Stimulated activated CD8-positive, alpha-beta memory T cell treated with anti-CD3 and anti-CD28 coated beads, Interleukin-15, amount 100 ng/mL, for 48 hours (primary cell): ENCODE data around the gene RUNX1.

Source experiments
- DNase-seq, 2 donors: peaks; one replicate each; pipeline ENCODE4 v3.0.0-alpha.2; 2020; ENCODE audit warnings: low read depth in 2 of 2

RUNX1 gene

GRCh38 chr21:34881839-34882371 is 167.2 kb downstream of the RUNX1 start:
- DNase-seq, result no peak

- DNase-seq, result no peak
These were observed 167.7 kb downstream of the RUNX1 start for GRCh38 chr21:34881421-34881820.

- no peak for DNase-seq
These were observed 168.7 kb downstream of the RUNX1 start for GRCh38 chr21:34880401-34880800.

GRCh38 chr21:34878940-34879339 is 170.2 kb downstream of the RUNX1 start:
- DNase-seq, result no peak

- no peak for DNase-seq
These were observed 170.6 kb downstream of the RUNX1 start for GRCh38 chr21:34878501-34878900.

GRCh38 chr21:34877485-34878128 is 171.5 kb downstream of the RUNX1 start:
- DNase-seq, result no peak

- DNase-seq, result no peak
These were observed 173.3 kb downstream of the RUNX1 start for GRCh38 chr21:34875830-34876229.

- no peak for DNase-seq
These were observed 174.2 kb downstream of the RUNX1 start for GRCh38 chr21:34874684-34875513.

GRCh38 chr21:34871026-34871908 is 177.8 kb downstream of the RUNX1 start:
- DNase-seq, result no peak

- DNase-seq, result no peak
These were observed 178.9 kb downstream of the RUNX1 start for GRCh38 chr21:34870246-34870645.

GRCh38 chr21:34869545-34869944 is 179.6 kb downstream of the RUNX1 start:
- DNase-seq, result no peak

GRCh38 chr21:34867785-34868184 is 181.3 kb downstream of the RUNX1 start:
- DNase-seq, result no peak

- DNase-seq, result peak in 1 of 2 donors; percentile 30
These were observed 183.5 kb downstream of the RUNX1 start for GRCh38 chr21:34865400-34866241.

- DNase-seq, result no peak
These were observed 184.5 kb downstream of the RUNX1 start for GRCh38 chr21:34864370-34865149.

GRCh38 chr21:34862951-34863350 is 186.2 kb downstream of the RUNX1 start:
- no peak for DNase-seq

- no peak for DNase-seq
These were observed 187.8 kb downstream of the RUNX1 start for GRCh38 chr21:34861258-34861657.

- no peak for DNase-seq
These were observed 189.0 kb downstream of the RUNX1 start for GRCh38 chr21:34859976-34860653.

- no peak for DNase-seq
These were observed 190.5 kb downstream of the RUNX1 start for GRCh38 chr21:34858559-34858958.

- no peak for DNase-seq
These were observed 191.2 kb downstream of the RUNX1 start for GRCh38 chr21:34857874-34858273.
